IMR-90 (cell line): ENCODE results near the gene UBE2J1. TPM values are rescaled to one million over a fixed set of nuclear protein-coding genes. Genes with fewer than 3 reads are reported as not detected.

Source experiments
- ATAC-seq: fragments of 200-7000 bp; cut with Tn5 transposase; 2 replicates; pipeline ENCODE4 v1.9.1; 2020; ENCODE audit warnings: low read depth, mild to moderate bottlenecking, moderate library complexity
- Bru-seq: library from RNA; stranded (reverse); fragments of 400-500 nt; gene quantifications from one replicate; lab custom pipeline; 2021; lab: Mats Ljungman, UMichigan
- BruChase-seq, 2 experiments: library from RNA; stranded (reverse); fragments of 400-500 nt; gene quantifications; one replicate each; lab custom pipeline; 2021; lab: Mats Ljungman, UMichigan
- BruUV-seq: library from RNA; stranded (reverse); fragments of 400-500 nt; replicated peaks from 2 replicates; lab custom pipeline; 2021; lab: Mats Ljungman, UMichigan
- CTCF ChIA-PET: fragments of 300-600 bp; formaldehyde crosslinking; extraction: SDS; loops from one replicate; lab custom pipeline; 2021; ENCODE audit warnings: antibody characterized with exemption; lab: Yijun Ruan, JAX
- POLR2A ChIA-PET: fragments of 300-600 bp; sonication (Branson Sonifier 250); formaldehyde crosslinking; loops from one replicate; lab custom pipeline; 2022; ENCODE audit warnings: antibody characterized with exemption; ENCODE audit not compliant: unreplicated experiment; lab: Charles Lee
- DNase-seq: peaks from one replicate; pipeline ENCODE4 v3.0.0; 2013
- H2AFZ ChIP-seq: replicated peaks from 2 replicates; pipeline ENCODE3; 2013; ENCODE audit warnings: low read length, mild to moderate bottlenecking; ENCODE audit not compliant: poor library complexity
- H2AK5ac ChIP-seq: 2 replicates; pipeline ENCODE4 v1.6.1; 2013; ENCODE audit warnings: low read depth, low read length, inconsistent platforms
- H2AK9ac ChIP-seq: replicated peaks from 2 replicates; pipeline ENCODE3; 2013; ENCODE audit warnings: mild to moderate bottlenecking, low read depth, low read length, moderate library complexity; ENCODE audit not compliant: poor library complexity
- H2BK120ac ChIP-seq: 2 replicates; pipeline ENCODE4 v1.6.1; 2013; ENCODE audit warnings: low read depth, low read length, inconsistent platforms
- H2BK15ac ChIP-seq: 3 replicates; pipeline ENCODE4 v1.6.1; 2013; ENCODE audit warnings: low read depth, low read length, inconsistent platforms
- H2BK20ac ChIP-seq: 2 replicates; pipeline ENCODE4 v1.6.1; 2013; ENCODE audit warnings: low read depth, mild to moderate bottlenecking, inconsistent platforms, low read length, moderate library complexity
- H2BK5ac ChIP-seq: 2 replicates; pipeline ENCODE4 v1.6.1; 2013; ENCODE audit warnings: mild to moderate bottlenecking, low read depth, low read length, inconsistent platforms; ENCODE audit not compliant: poor library complexity, severe bottlenecking
- H3K14ac ChIP-seq: replicated peaks from 2 replicates; pipeline ENCODE4 v1.6.1; 2013; ENCODE audit warnings: low read depth, low read length, inconsistent platforms
- H3K18ac ChIP-seq: 2 replicates; pipeline ENCODE4 v1.6.1; 2013; ENCODE audit warnings: low read depth, low read length, control low read depth
- H3K23ac ChIP-seq: 2 replicates; pipeline ENCODE4 v1.6.1; 2013; ENCODE audit warnings: low read depth, low read length, inconsistent platforms
- H3K27ac ChIP-seq: 2 replicates; pipeline ENCODE4 v1.5.1; 2013; ENCODE audit warnings: mild to moderate bottlenecking, control low read depth, low read length; ENCODE audit not compliant: insufficient read depth
- H3K27me3 ChIP-seq: 2 replicates; pipeline ENCODE4 v1.6.1; 2013; ENCODE audit warnings: low read length; ENCODE audit not compliant: control insufficient read depth, insufficient read depth
- H3K36me3 ChIP-seq: 2 replicates; pipeline ENCODE4 v1.6.1; 2013; ENCODE audit warnings: low read length, mixed read lengths; ENCODE audit not compliant: control insufficient read depth, insufficient read depth
- H3K4ac ChIP-seq: 2 replicates; pipeline ENCODE4 v1.6.1; 2013; ENCODE audit warnings: low read depth, low read length, inconsistent platforms
- H3K4me1 ChIP-seq: 2 replicates; pipeline ENCODE4 v1.6.1; 2013; ENCODE audit warnings: low read length, mixed read lengths; ENCODE audit not compliant: control insufficient read depth, insufficient read depth
- H3K4me2 ChIP-seq: 2 replicates; pipeline ENCODE4 v1.6.1; 2013; ENCODE audit warnings: low read depth, mild to moderate bottlenecking, control low read depth, low read length, moderate library complexity
- H3K4me3 ChIP-seq: 2 replicates; pipeline ENCODE4 v1.5.1; 2013; ENCODE audit warnings: low read depth, mild to moderate bottlenecking, control low read depth, low read length, moderate library complexity; ENCODE audit not compliant: insufficient read depth
- H3K56ac ChIP-seq: 2 replicates; pipeline ENCODE4 v1.6.1; 2013; ENCODE audit warnings: low read length, inconsistent platforms; ENCODE audit not compliant: insufficient read depth; ENCODE audit errors: extremely low read depth
- H3K79me1 ChIP-seq, 2 experiments: 2 replicates each; pipeline ENCODE4 v1.6.1; 2013; ENCODE audit warnings: low read length in 2 of 2, inconsistent platforms in 1 of 2, low read depth in 1 of 2
- H3K9ac ChIP-seq: 2 replicates; pipeline ENCODE4 v1.6.1; 2013; ENCODE audit warnings: low read depth, low read length, control low read depth
- H3K9me1 ChIP-seq: 2 replicates; pipeline ENCODE4 v1.6.1; 2013; ENCODE audit warnings: low read length, inconsistent platforms; ENCODE audit not compliant: insufficient read depth
- H3K9me3 ChIP-seq: 2 replicates; pipeline ENCODE4 v1.6.1; 2013; ENCODE audit warnings: low read length; ENCODE audit not compliant: control insufficient read depth, insufficient read depth
- H4K20me1 ChIP-seq: 2 replicates; pipeline ENCODE4 v1.6.1; 2013; ENCODE audit warnings: low read length, inconsistent platforms; ENCODE audit not compliant: insufficient read depth
- H4K5ac ChIP-seq: 2 replicates; pipeline ENCODE4 v1.6.1; 2013; ENCODE audit warnings: mild to moderate bottlenecking, low read depth, low read length, control low read depth
- H4K8ac ChIP-seq, 2 experiments: 2 replicates each; pipeline ENCODE4 v1.6.1; 2013; ENCODE audit warnings: low read depth in 2 of 2, low read length in 2 of 2, control low read depth in 1 of 2, inconsistent platforms in 1 of 2
- H4K91ac ChIP-seq: 2 replicates; pipeline ENCODE4 v1.6.1; 2013; ENCODE audit warnings: low read depth, low read length, inconsistent platforms; ENCODE audit not compliant: insufficient read depth
- BHLHE40 ChIP-seq: fragments of 150-350 bp; IDR thresholded peaks from 2 replicates; pipeline ENCODE4 v1.6.1; 2016; ENCODE audit warnings: mild to moderate bottlenecking, low read depth, low read length
- CEBPB ChIP-seq: IDR thresholded peaks from 2 replicates; pipeline ENCODE4 v1.6.1; 2012; ENCODE audit warnings: low read depth, low read length, improper control_type of control experiment
- CHD1 ChIP-seq: IDR thresholded peaks from 2 replicates; pipeline ENCODE4 v1.6.1; 2012; ENCODE audit warnings: low read depth, low read length, improper control_type of control experiment
- FOS ChIP-seq: fragments of 150-350 bp; IDR thresholded peaks from 2 replicates; pipeline ENCODE4 v1.6.1; 2016; ENCODE audit warnings: low read depth, low read length
- MAZ ChIP-seq: IDR thresholded peaks from 2 replicates; pipeline ENCODE4 v1.6.1; 2012; ENCODE audit warnings: low read depth, mild to moderate bottlenecking, low read length, improper control_type of control experiment, moderate library complexity, borderline replicate concordance
- MXI1 ChIP-seq: IDR thresholded peaks from 2 replicates; pipeline ENCODE4 v1.6.1; 2012; ENCODE audit warnings: low read depth, mild to moderate bottlenecking, low read length, moderate library complexity, borderline replicate concordance
- NFE2L2 ChIP-seq: fragments of 150-350 bp; IDR thresholded peaks from 2 replicates; pipeline ENCODE4 v1.6.1; 2016; ENCODE audit warnings: low read depth, mild to moderate bottlenecking, low read length
- POLR2A ChIP-seq: IDR thresholded peaks from 2 replicates; pipeline ENCODE4 v1.6.1; 2012; ENCODE audit warnings: mild to moderate bottlenecking, low read depth, low read length
- RAD21 ChIP-seq: IDR thresholded peaks from 2 replicates; pipeline ENCODE4 v1.6.1; 2012; ENCODE audit warnings: low read length, improper control_type of control experiment
- WGBS, 2 experiments: methylation state at CpG; one replicate each; pipeline versions ENCODE4 v1.1.5 to v1.1.7; 2013; ENCODE audit warnings: missing lambda C conversion rate in 2 of 2; ENCODE audit not compliant: insufficient read length in 1 of 2; ENCODE audit errors: extremely low coverage in 2 of 2; 5-methylcytosine and 5-hydroxymethylcytosine counted together
- dilution Hi-C: fragments of 300-500 bp; cut with HindIII; formaldehyde crosslinking; loops from one replicate; pipeline ENCODE4 v1.14.3; 2018; ENCODE audit warnings: low sequenced_read_pairs; ENCODE audit not compliant: unreplicated experiment
- in situ Hi-C: fragments of 300-500 bp; cut with MboI; formaldehyde crosslinking; loops from 3 replicates; pipeline ENCODE4 v1.14.3; 2019; ENCODE audit warnings: low sequenced_read_pairs, inconsistent platforms, mixed read lengths
- intact Hi-C: fragments of 100-400 bp; cut with micrococcal nuclease; formaldehyde crosslinking; loops from 2 replicates; pipeline ENCODE4 v1.10.0; 2022
- long read RNA-seq: library from polyadenylated mRNA; unstranded; transcript quantifications from one replicate; pipeline ENCODE4 v2.0.0, GENCODE V29; 2021; ENCODE audit not compliant: unreplicated experiment
- polyA plus RNA-seq, 3 experiments: library from polyadenylated mRNA; depleted of rRNA; stranded (reverse); fragments of >200 nt; gene quantifications; 2 replicates each; pipeline ENCODE4 v1.2.3, GENCODE V29; 2012; ENCODE audit warnings: low replicate concordance in 1 of 3
- total RNA-seq: library from RNA; depleted of rRNA; stranded (reverse); fragments of >200 nt; gene quantifications from 2 replicates; pipeline ENCODE4 v1.2.3, GENCODE V29; 2012; rRNA removed
- TF ChIP-seq, protein P1 (sequence below): fragments of 150-350 bp; IDR thresholded peaks from 2 replicates; pipeline ENCODE4 v1.6.1; 2016; ENCODE audit warnings: low read depth, mild to moderate bottlenecking, low read length, moderate library complexity, borderline replicate concordance
- TF ChIP-seq, protein P2 (sequence below): fragments of 150-350 bp; IDR thresholded peaks from 2 replicates; pipeline ENCODE4 v1.6.1; 2017; ENCODE audit warnings: mild to moderate bottlenecking, antibody characterized with exemption, low read length, low read depth

UBE2J1 gene, protein sequence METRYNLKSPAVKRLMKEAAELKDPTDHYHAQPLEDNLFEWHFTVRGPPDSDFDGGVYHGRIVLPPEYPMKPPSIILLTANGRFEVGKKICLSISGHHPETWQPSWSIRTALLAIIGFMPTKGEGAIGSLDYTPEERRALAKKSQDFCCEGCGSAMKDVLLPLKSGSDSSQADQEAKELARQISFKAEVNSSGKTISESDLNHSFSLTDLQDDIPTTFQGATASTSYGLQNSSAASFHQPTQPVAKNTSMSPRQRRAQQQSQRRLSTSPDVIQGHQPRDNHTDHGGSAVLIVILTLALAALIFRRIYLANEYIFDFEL
- total RNA-seq (35.3 and 37.8 TPM in 2 replicates), polyA plus RNA-seq (2012; rRNA removed) (19.8 and 20.9 TPM in 2 replicates), Bru-seq, nascent RNA (percentile 84 among the genes with signal in this experiment), BruChase-seq, experiment 1, labeled RNA remaining after a 6-hour chase (percentile 89 among the genes with signal in this experiment), BruChase-seq, experiment 2, labeled RNA remaining after a 2-hour chase (percentile 85 among the genes with signal in this experiment)
- polyA plus RNA-seq (2012; cell fraction: cytosol; rRNA removed): 7.4 and 9.8 TPM in 2 replicates
- 3.3 and 14.2 TPM in 2 replicates for polyA plus RNA-seq (2012; cell fraction: nucleus; rRNA removed; ENCODE audit: low replicate concordance)
- long read RNA-seq, full-length matches to known transcripts: 49 of 70 reads
- long read RNA-seq, partial matches to known transcripts: 6 of 70 reads
- long read RNA-seq, other reads (novel, unspliced or antisense): 15 of 70 reads

DNA sequence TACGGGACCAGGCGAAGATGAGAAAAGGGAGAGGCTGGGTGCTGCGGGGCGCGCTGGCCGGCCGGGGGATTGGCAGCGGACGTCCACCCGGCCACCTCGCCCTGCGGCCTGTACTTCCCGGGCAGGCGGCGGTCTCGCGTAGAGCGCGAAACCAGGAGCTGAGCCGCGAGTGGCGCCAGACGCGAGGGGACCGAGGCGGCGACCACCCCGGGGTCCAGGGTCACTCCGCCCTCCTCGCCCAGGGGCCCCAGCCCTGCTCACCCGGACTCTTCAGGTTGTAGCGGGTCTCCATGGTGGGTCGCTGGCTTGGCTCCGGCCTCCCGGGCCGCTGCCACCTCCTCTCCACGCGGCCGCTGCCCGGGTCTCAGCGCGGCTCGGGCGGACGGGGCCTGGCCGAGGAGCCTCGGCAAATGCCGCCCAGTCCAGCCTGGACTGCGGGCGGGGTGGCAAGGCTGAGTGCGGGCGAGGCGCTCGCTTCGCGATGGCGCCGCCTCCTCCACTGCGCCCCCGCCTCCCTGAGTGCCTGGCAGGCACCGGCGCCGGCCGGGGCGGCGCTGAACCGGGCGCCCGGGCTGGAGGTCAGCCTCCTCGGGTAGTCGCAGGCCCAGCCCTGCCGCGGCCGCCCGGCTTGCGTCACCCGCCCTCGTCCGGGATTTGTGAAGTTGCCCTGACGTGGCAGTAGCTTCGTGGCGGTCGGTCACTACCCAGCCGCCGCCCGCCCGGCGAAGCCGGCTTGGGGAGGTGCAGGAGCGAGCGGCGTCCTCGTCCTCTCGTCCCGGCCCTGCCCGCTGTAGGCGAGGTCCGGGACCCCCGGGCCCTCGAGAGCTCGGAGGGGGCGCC, at the start of gene UBE2J1:
UBE2J1 (minus strand) TSS at position 445 of the 840 bp plus-strand sequence; CDS start at position 292, 153 bp downstream.
- peak within 1 kb of the TSS; percentile 59; the same call in 1 of the 2 replicates for H2BK120ac ChIP-seq
- DNase-seq (peak; percentile 94), ATAC-seq (peak; percentile 96)
- H3K4ac ChIP-seq: peak within 1 kb of the TSS; percentile 96
- H3K36me3 ChIP-seq: no peaks in the 10 kb centered on the region
- peak within 1 kb of the TSS; percentile 89 for H4K5ac ChIP-seq
- H3K23ac ChIP-seq: peak within 1 kb of the TSS; percentile 98
- WGBS, 2 experiments: 0% methylated on average over 50 of the region's 102 CpGs; no CpG with 5 or more reads in 1 of the 2 experiments
- H3K9ac ChIP-seq: peak within 1 kb of the TSS; percentile 96
- in situ Hi-C loops: loop anchor here (25.0 kb wide), 2 partner anchors 215 to 365 kb away; partner anchors contain the start of gene PM20D2
- peaks cover 12% of the 10 kb centered on the region for H3K9me1 ChIP-seq
- H3K27me3 ChIP-seq: no peaks in the 10 kb centered on the region
- H4K8ac ChIP-seq: peak within 1 kb of the TSS; percentile 91 to 99
- no peaks in the 10 kb centered on the region for H3K9me3 ChIP-seq
- H3K14ac ChIP-seq: peak within 1 kb of the TSS; percentile 94
- peak within 1 kb of the TSS; percentile 90 for H3K56ac ChIP-seq
- H3K4me1 ChIP-seq: peaks cover 9% of the 10 kb centered on the region
- dilution Hi-C loops: no loop called here
- intact Hi-C loops: loop anchor here (5.0 kb wide), 2 partner anchors 270 to 370 kb away; partner anchors contain the start of gene PNRC1
- peak within 1 kb of the TSS; percentile 81 for H4K91ac ChIP-seq
- peak within 1 kb of the TSS; percentile 92 for H2AK9ac ChIP-seq
- peaks cover 8 to 36% of the 10 kb centered on the region in 2 experiments; a peak in 3 of 4 replicates for H3K79me1 ChIP-seq
- no peak within 1 kb of the TSS for H2BK15ac ChIP-seq
- H3K4me2 ChIP-seq: peak within 1 kb of the TSS; percentile 94
- ChIA-PET POLR2A (no interaction called here), CTCF (interaction anchor here (0.9 kb wide), 1 partner anchor 20 kb away, joined by 3 read pairs; no protein-coding TSS in a partner anchor)
- H2BK5ac ChIP-seq: peak within 1 kb of the TSS; percentile 75
- peak within 1 kb of the TSS; percentile 92 for H2AFZ ChIP-seq
- TF ChIP-seq FOS (0 out of 2 replicates have a peak, but pooled peaks have one; percentile 3), MXI1 (0 out of 2 replicates have a peak, but pooled peaks have one; percentile 28), CHD1 (no peak; the same call in 1 of the 2 replicates), BHLHE40 (0 out of 2 replicates have a peak, but pooled peaks have one; percentile 11), POLR2A (peak; percentile 97), CEBPB (peak; percentile 94), MAZ (peak; percentile 88; the same call in 1 of the 2 replicates), RAD21 (no peak), NFE2L2 (0 out of 2 replicates have a peak, but pooled peaks have one; percentile 8)
- TF ChIP-seq, protein P1, sequence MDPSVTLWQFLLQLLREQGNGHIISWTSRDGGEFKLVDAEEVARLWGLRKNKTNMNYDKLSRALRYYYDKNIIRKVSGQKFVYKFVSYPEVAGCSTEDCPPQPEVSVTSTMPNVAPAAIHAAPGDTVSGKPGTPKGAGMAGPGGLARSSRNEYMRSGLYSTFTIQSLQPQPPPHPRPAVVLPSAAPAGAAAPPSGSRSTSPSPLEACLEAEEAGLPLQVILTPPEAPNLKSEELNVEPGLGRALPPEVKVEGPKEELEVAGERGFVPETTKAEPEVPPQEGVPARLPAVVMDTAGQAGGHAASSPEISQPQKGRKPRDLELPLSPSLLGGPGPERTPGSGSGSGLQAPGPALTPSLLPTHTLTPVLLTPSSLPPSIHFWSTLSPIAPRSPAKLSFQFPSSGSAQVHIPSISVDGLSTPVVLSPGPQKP: no peak
- TF ChIP-seq, protein P2, sequence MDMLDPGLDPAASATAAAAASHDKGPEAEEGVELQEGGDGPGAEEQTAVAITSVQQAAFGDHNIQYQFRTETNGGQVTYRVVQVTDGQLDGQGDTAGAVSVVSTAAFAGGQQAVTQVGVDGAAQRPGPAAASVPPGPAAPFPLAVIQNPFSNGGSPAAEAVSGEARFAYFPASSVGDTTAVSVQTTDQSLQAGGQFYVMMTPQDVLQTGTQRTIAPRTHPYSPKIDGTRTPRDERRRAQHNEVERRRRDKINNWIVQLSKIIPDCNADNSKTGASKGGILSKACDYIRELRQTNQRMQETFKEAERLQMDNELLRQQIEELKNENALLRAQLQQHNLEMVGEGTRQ: no peak
- peak within 1 kb of the TSS; percentile 91 for H2AK5ac ChIP-seq
- peaks cover 31% of the 10 kb centered on the region; the same call in 1 of the 2 replicates for H4K20me1 ChIP-seq
- H2BK20ac ChIP-seq: no peak within 1 kb of the TSS
- BruUV-seq: no TSS peak
- H3K27ac ChIP-seq: peak within 1 kb of the TSS; percentile 85
- H3K4me3 ChIP-seq: peak within 1 kb of the TSS; percentile 99
- peak within 1 kb of the TSS; percentile 59 for H3K18ac ChIP-seq
